HG03280 (cell line): ENCODE measurements around the gene TM9SF4.
"Not testable (repeated sequence)": the region's sequence is repeated elsewhere in the genome, so short reads cannot be mapped to it uniquely, and the experiment has no call there.

ENCODE experiments used
- ATAC-seq: cut with Tn5 transposase; IDR thresholded peaks from one replicate; pipeline ENCODE4 v1.9.1; 2021; ENCODE audit warnings: mild to moderate bottlenecking, moderate library complexity; ENCODE audit not compliant: unreplicated experiment

Gene TM9SF4

DNA sequence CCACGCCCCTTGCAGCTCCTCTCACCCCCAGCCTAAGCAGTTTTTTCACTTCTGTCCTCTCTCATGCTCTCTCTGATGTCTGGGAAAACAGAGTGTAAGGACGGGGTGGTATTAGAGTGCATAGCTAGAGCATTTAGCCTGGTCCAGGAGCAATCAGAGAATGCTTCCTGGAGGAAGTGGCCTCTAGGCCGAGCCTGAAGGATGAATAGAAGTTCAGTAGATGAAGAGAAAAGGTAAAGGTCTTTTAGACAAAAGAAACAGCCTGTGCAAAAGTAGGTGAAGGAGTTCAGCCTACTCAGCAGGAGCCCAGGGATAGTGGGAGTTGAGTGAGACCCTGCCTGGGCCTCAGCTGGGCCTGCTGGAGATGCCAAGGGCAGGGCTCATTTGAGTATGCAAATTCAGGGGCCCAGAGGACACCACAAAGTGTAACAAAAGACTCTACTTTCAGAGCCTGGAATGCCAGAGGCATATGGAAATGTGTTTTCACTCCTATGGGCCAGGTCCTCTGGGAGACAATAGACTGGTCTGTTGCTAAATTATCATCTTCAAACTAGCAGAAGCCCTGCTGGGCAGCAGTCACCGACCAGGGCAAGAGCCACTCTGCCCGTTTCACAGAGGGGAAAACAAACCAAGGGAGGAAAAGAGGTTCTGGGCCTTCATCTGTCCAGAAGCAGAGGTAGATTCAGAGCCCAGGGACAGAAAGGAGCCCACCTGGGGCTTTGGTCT is 19.7 kb upstream of the TM9SF4 start:
- no peak for ATAC-seq

DNA sequence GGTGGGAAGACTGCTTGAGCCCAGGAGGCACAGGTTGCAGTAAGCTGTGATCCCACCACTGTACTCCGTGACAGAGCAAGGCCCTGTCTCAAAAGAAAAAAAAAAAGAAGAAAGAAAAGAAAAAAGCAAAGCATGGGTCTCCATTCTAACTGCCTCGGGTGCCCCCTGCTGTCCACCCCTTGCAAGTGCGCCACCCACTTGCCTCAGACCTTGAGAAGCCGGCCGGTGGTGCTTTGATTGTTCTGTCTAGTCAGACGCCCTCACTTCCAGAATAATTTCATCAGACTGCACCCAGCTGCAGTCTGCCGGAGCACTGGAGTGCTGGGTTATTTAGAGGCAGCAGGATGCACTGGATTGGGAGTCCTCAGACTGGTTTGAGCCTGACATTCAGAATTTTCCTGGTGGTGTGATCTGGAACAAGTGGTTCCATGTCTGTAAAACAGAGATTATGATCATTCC is 17.6 kb upstream of the TM9SF4 start:
- ATAC-seq: no peak

DNA sequence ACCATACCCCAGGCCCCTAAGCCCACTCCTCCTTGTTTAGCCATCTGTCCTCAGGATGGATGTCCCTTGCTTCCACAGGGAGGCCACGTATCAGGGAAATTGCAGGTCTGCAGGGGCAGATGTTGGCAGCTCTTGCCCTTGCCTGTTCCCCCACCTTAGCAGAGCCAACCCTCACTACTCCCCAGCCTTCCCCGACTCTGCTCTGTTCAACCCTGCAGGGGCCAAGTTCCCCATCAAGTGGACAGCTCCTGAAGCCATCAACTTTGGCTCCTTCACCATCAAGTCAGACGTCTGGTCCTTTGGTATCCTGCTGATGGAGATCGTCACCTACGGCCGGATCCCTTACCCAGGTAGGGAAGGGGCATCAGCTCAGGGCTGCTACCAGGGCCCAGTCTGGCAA is 10.7 kb upstream of the TM9SF4 start:
- ATAC-seq: no peak

DNA sequence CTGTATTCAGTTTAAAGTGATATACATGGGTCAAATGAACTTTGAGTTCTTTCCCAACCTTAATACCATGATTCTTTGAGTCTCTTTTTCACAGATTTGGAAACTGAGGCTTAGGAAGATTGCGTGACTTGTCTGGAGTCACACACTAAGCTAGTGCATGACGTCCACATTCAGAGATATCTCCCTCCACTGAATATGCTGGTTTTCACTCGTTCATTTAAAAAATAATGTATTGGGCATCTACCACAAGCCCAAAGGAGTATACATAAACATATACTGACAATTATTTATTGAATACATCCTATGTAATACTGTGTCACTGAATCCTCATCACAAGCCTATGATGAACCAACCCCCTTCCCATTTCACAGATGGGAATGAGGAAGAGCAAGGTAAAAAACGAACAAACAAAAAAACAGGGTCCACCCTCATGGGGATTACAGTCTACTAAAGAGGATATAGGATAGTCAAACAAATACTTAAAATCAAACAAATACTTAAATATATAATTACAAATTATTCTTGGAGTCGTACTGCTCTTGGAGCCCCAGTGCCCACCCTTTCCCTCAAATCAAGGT is 611 bp upstream of the TM9SF4 start:
- no peak for ATAC-seq

DNA sequence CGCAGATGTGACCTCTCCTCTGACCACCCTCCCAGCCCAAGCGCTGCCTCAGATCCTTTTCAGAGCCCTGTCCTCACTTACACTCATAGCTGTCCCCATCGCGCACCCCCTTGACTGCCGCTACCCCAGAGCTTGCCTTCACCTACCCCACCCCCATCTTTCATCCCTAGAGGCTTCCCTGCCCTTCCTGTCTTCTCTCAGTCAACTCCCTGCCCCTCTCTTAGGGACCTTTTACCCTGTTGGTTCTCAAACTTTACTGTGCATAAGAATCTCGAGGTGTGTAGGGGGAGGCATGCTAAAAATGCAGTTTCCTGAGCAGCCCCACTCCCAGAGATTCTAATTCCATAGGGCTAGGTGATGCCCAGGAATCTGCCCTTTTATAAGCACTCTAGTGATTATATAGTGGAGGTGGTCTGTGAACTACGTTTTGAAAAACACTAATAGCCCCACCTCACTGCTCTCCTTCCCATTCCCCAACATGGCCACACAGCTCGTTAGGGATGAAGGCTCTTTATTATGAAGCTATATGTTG is 725 bp downstream of the TM9SF4 start:
- ATAC-seq: no peak

DNA sequence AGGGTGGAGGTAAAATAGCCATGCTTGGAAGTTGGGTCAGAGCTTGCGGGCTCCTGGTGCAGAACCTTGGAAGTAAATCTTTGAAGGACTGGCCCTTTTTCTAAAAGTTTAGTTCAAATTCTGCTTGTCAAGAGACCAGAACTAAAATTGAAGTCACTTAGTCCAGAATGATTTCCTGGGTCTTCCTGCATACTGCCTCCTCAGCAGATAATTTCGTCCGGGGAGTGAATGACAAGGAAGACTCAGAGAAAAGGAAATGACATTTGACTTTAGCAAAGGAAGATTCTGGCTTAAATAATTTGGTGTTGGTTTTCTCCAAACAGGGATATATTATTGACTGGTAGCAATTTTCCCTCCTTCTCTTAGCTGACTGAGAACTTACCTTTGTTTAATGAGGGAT is 1.2 kb downstream of the TM9SF4 start:
- no peak for ATAC-seq

DNA sequence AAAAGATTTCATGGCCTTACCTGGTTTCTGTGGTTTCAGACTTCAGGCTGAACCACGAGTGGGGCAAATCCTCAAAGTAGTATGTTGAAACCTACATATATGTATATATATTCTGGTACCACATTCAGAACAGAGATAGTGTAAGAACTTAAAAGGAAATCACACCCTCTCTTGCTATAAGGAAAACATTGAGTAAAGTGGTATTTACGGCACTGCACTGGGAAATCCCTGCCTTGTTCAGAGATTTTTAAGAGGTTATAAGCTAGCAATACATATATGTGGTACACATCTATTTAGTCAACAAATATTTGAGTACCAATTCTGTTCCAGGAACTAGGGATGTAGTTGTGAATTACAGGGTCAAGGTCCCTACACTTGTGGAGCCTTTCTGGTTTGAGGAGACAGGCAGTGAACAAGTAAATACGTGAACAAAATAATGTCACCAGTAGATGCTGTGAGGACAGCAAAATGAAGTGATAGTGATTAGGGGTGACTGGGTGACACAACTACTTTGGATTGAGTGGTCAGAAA is 1.7 kb downstream of the TM9SF4 start:
- ATAC-seq: no peak

DNA sequence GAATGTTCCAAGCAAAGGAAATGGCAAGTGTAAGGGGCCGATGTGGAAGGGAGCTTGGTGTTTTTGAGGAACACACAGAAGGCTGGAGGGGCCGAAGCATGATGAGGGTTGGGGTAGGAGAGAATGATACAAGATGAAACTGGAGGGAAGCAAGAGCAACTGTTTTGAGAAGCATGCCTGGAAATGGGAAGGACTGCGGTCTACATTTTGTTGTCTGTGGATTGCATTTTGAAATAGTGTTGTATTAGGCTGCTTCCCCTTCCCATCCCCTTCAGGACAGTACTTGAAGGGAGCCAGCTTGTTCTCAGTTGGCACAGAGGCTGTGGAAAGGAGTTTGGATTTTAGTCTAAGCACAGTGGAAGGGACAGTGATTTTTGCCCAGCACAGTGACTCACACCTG is 2.2 kb downstream of the TM9SF4 start:
- no peak for ATAC-seq

DNA sequence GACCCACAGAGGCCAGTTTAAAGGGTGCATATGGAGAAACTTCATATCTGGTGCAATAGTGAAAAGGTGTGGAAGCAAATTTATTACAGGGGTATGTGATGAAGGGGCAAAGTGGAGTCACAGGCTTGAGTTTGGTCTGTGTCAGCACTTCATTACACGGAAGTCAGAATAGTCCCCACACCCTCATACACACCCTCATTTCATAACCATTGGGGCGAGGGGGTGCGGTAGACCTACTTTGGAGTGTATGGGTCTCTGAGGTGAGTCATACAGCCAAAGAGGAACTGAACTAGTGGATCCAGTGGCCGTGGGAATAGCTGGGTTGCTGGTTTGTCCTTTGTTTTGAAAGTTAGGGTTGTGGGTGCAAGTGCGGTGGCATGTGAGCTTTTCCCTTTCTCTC is 3.3 kb downstream of the TM9SF4 start:
- ATAC-seq: no peak

DNA sequence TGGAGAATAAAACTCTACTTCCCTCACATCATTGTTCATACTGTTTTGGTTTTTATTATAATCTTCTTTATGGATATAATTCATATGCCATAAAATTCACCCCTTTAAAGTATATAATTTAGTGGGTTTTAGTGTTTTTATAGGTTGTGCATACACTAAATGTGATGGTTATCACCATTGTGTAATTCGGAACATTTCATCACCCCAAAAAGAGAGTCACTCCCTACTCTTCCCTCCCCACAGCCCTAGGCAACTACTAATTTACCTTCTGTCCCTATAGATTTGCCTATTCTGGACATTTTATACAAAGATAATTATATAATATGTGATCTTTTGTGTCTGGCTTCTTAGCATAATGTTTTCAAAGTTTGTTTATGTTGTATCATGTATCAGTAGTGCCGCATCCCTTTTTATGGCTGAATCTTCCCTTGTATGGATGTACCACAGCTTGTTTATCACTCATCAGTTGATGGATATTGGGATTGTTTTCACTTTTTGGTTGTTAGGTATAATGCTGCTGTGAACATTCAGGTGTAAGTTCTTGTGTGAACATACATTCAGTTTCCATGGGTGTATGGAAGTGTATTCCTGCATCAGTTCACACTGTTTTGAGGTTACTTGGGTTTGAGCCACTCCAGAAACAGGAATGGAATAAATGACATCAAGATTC is 4.2 kb downstream of the TM9SF4 start:
- no peak for ATAC-seq

DNA sequence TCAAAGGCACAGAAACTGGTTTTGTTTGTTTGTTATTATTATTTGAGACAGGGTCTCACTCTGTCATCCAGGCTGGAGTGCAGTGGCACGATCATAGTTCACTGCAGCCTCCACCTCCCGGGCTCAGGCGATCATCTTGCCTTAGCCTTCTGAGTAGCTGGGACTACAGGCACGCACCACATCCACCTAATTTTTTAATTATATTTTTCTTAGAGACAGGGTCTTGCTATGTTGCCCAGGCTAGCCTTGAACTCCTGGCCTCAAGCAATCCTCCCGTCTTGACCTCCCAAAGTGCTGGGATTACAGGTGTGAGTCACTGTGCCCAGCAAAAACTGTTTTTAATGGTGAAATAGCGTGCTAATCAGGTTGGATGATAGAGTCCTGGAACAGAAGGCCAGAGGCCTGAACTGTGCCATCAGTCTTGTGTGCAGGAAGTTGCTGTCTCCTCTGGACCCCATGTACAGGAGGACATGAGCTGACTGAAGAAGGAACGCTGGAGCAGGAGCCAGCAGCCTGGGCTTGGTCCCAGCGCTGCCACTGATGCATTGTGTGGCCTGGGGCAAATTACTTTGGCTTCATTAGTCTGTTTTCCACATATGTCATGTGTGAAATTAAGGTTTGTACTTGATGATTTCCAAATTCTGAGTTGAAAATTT is 4.9 kb downstream of the TM9SF4 start:
- no peak for ATAC-seq

DNA sequence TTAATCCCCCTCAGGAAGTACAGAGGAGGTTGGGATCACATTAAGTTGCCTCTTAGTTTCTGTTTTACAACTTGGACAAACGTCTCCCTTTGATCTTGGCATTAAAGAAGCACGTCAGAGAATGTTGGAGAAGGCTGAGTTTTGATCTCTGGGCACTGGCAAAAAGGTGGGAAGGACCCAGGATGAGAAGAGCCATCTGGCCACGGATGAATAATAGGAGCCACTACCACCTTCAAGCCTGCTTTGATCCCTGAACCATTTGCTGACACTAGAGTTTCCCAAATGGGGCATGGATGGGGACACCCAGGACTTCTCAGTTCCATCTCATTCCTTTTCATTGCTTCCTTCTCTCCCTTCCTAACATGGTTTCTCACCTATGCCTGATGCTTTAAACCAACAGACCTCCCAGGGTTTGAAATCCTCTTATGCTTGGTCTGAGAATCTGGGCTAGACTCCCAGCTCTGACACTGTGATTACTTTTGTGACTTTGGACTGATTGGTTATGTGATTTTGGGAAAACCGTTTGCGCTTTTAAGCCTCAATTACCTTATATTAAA is 5.8 kb downstream of the TM9SF4 start:
- no peak for ATAC-seq

DNA sequence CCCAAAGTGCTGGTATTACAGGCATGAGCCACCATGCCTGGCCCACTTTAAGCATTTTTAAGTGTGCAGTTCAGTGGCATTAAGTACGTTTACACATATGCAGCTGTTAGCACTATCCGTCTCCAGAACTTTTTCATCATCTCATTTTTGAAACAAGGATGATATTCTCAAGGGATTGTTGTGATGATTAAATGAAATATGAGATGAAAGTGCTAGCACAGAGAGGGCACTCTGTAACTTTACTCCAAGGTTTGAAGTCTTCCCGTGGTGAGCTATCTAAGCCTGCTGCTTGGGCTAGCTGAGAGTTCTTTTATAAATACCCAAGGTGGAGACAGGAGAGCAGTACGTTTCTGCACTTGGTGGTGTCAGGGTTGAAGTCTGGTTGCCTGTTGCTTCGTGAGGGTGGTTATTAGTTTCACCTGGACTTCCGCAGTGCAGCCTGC is 6.6 kb downstream of the TM9SF4 start:
- ATAC-seq: no peak

DNA sequence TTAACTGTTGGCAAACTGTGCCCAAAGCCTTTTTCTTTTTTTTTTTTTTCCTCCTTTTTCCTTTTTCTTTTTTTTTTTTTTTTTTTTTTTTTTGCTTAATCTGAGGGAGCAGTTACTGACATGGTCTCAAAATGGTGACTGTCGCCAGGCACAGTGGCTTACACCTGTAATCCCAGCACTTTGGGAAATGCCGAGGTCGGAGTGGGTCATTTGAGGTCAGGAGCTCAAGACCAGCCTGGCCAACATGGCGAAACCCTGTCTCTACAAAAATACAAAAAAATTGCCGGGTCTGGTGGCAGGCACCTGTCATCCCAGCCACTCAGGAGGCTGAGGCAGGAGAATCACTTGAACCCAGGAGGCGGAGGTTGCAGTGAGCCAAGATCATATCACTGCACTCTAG is 7.3 kb downstream of the TM9SF4 start:
- ATAC-seq: not testable (repeated sequence)

DNA sequence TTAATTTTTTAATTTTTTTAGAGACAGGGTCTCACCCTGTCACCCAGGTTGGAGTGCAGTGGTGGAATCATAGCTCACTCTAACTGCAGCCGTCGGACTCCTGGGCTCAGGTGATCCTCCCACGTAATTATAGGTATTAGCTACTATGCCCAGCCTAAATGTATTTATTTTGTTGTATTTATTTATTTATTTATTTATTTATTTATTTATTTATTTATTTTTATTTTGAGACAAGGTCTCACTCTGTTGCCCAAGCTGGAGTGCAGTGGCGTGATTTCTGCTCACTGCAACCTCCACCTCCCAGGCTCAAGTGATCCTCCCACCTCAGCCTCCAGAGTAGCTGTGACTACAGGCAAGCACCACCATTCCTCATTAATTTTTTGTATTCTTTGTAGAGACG is 8.9 kb downstream of the TM9SF4 start:
- ATAC-seq: not testable (repeated sequence)

DNA sequence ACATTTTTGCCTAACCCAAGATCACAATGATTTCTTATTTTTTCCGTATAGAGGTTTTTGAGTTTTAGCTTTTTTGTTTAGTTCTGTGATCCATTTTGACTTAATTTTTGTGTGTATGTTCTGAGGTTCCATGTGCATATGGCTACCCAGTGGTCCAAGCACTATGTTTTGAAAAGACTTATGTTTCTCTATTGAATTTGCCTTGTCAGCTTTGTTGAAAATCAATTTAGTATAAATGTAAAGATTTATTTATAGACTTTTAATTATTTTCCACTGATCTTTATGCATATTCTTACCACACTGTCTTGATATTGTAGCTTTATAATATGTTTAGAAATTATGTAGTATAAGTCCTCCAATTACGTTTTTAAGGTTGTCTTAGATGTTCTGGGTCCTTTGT is 10.2 kb downstream of the TM9SF4 start:
- no peak for ATAC-seq

DNA sequence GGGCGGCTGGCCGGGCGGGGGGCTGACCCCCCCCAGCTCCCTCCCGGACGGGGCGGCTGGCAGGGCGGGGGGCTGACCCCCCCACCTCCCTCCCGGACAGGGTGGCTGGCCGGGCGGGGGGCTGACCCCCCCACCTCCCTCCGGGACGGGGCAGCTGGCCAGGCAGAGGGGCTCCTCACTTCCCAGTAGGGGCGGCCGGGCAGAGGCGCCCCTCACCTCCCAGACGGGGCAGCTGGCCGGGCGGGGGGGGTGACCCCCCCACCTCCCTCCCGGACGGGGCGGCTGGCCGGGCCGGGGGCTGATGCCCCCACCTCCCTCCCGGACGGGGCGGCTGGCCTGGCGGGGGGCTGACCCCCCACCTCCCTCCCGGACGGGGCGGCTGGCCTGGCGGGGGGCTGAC is 12.4 kb downstream of the TM9SF4 start:
- ATAC-seq: not testable (repeated sequence)

DNA sequence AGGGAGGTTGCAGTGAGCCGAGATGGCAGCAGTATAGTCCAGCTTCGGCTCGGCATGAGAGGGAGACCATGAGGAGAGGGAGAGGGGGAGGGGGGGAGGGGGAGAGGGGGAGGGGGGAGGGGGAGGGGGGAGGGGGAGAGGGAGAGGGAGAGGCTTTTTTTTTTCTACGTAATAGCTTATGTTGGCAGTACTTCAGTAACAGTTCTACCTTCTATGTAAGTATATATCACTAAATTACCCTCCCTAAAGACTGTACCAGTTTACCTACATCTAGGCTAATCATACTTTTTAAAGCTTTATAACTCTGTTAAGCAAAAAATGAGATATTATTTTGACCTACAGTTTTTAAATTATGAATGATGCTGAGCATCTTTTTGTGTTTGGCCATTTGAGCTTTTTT is 13.6 kb downstream of the TM9SF4 start:
- no peak for ATAC-seq

DNA sequence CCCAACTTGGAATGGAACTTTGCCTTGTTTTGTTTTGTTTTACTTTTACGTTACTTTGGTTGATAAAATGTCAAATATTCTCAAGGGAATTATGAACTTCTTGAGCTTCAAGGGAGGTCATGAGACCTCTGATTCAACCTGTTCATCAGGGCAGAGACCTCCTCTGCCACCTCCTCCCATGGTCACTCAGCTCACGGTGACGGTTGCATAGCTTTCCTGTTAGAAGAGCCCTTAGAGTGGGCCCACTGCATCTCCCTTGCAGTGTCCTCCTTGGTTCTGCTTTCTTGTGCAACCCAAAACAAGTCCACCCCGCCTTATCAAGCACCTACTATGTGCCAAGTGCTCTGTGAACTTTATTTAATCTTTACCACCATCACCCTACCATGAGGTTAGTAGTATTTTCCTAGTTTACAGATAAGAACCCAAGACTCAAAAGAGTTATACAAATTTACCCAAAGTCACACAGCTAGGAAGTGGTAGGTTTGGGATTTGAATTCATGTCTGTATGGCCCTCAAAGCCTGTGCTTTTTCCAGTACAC is 15.5 kb downstream of the TM9SF4 start:
- ATAC-seq: no peak

DNA sequence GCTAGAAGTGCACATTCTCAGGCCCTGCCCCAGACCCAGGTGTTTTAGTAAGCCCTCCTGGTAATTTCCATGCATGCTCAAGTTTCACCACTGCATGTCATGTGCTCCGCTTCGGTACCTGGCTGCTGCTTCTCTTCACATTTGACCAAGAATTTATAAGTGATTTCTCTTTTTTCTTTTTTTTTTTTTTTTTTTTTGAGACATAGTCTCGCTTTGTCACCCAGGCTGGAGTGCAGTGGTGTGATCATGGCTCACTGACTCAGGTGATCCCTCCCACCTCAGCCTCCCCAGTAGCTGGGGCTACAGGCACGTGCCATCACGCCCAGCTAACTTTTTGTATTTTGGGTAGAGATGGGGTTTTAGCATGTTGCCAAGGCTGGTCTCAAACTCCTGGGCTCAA is 16.0 kb downstream of the TM9SF4 start:
- ATAC-seq: no peak

DNA sequence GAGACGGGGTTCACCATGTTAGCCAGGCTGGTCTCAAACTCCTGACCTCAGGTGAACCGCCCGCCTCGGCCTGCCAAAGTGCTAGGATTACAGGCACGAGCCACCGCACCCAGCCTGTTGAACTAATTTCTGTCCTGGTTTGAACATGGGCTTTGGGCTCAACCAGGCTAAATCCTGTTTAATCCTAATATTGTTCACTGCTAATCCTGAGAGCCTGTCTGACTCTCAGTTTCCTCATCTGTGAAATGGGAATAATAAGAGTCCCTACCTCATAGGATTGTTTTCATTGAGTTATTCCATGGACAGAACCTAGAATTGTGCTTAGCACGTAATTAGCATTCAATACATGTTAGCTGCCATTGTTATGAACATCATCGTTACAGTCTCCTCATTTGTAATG is 17.4 kb downstream of the TM9SF4 start:
- ATAC-seq: no peak
